ENCODE measurements around the gene C2orf69. TPM values are rescaled to one million over a fixed set of nuclear protein-coding genes. Genes with fewer than 3 reads are reported as not detected.

Gene C2orf69
- total and polyA plus RNA-seq, 8 donors, result 9.6 to 13.1 (median 10.4) TPM

GRCh38 chr2:199869227-199869541 lies 41.9 kb upstream of the C2orf69 start:
- H3K9me3 ChIP-seq, result peaks cover 0 to 4% of the 10 kb centered on the region in 2 donors
- H3K27me3 ChIP-seq, result peaks cover 0 to 8% of the 10 kb centered on the region in 2 donors
- TF ChIP-seq, protein P1, sequence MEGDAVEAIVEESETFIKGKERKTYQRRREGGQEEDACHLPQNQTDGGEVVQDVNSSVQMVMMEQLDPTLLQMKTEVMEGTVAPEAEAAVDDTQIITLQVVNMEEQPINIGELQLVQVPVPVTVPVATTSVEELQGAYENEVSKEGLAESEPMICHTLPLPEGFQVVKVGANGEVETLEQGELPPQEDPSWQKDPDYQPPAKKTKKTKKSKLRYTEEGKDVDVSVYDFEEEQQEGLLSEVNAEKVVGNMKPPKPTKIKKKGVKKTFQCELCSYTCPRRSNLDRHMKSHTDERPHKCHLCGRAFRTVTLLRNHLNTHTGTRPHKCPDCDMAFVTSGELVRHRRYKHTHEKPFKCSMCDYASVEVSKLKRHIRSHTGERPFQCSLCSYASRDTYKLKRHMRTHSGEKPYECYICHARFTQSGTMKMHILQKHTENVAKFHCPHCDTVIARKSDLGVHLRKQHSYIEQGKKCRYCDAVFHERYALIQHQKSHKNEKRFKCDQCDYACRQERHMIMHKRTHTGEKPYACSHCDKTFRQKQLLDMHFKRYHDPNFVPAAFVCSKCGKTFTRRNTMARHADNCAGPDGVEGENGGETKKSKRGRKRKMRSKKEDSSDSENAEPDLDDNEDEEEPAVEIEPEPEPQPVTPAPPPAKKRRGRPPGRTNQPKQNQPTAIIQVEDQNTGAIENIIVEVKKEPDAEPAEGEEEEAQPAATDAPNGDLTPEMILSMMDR (IDR thresholded peaks at IDR 0.05), result no peak
- no peak overlapping the region for H3K4me3 ChIP-seq
- intact Hi-C loops (cut with DNase I), result no loop called here
- DNase-seq (no peak), ATAC-seq (no peak)
- H3K36me3 ChIP-seq, result no peaks in the 10 kb centered on the region
- H3K27ac ChIP-seq, result no peak overlapping the region
- no peaks in the 10 kb centered on the region for H3K4me1 ChIP-seq

GRCh38 chr2:199869653-199870052 lies 41.4 kb upstream of the C2orf69 start:
- intact Hi-C loops (cut with DNase I), result no loop called here
- TF ChIP-seq, protein P1 (IDR thresholded peaks at IDR 0.05), result no peak

GRCh38 chr2:199870581-199870980 lies 40.5 kb upstream of the C2orf69 start:
- Histone ChIP-seq H3K4me1 (no peaks in the 10 kb centered on the region), H3K9me3 (peaks cover 0 to 17% of the 10 kb centered on the region in 2 donors), H3K4me3 (no peak overlapping the region), H3K27me3 (peaks cover 0 to 8% of the 10 kb centered on the region in 2 donors), H3K36me3 (no peaks in the 10 kb centered on the region), H3K27ac (no peak overlapping the region)
- TF ChIP-seq, protein P1 (IDR thresholded peaks at IDR 0.05), result no peak
- intact Hi-C loops (cut with DNase I), result no loop called here
- ATAC-seq, result no peak
- no peak for DNase-seq

More at GRCh38 chr2:199869653-199870052, 41.4 kb upstream of the C2orf69 start:
- DNase-seq (no peak), ATAC-seq (no peak)
- no peaks in the 10 kb centered on the region for H3K4me1 ChIP-seq
- no peak overlapping the region for H3K4me3 ChIP-seq
- H3K27me3 ChIP-seq, result peaks cover 0 to 8% of the 10 kb centered on the region in 2 donors
- H3K36me3 ChIP-seq, result no peaks in the 10 kb centered on the region
- no peak overlapping the region for H3K27ac ChIP-seq
- peaks cover 0 to 9% of the 10 kb centered on the region in 2 donors for H3K9me3 ChIP-seq

DNA sequence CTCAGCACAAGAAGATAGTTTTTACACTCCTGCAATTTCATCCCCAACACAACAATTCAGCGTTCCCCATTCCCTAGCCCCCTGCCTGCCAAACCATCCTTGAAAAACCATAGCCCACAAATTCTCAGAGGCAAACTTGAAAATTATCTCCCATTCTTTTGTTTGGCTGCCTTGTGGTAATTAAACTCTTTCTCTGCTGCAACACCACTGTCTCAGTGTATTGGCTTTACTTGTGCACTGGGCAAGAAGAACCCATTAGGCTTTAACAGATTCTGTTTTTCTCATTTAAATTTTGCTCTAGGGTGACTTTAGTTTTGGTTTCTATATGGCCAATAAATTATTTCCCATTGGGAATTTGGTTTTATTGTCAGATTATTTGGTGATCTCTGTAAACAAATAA lies 36.9 kb upstream of the C2orf69 start:
- Histone ChIP-seq H3K4me1 (no peaks in the 10 kb centered on the region), H3K9me3 (peaks cover 0 to 17% of the 10 kb centered on the region in 2 donors), H3K4me3 (no peak overlapping the region), H3K27ac (no peak overlapping the region), H3K27me3 (peaks cover 0 to 8% of the 10 kb centered on the region in 2 donors), H3K36me3 (no peaks in the 10 kb centered on the region)
- DNase-seq (no peak), ATAC-seq (no peak)
- TF ChIP-seq, protein P1 (IDR thresholded peaks at IDR 0.05), result no peak
- intact Hi-C loops (cut with DNase I), result no loop called here

DNA sequence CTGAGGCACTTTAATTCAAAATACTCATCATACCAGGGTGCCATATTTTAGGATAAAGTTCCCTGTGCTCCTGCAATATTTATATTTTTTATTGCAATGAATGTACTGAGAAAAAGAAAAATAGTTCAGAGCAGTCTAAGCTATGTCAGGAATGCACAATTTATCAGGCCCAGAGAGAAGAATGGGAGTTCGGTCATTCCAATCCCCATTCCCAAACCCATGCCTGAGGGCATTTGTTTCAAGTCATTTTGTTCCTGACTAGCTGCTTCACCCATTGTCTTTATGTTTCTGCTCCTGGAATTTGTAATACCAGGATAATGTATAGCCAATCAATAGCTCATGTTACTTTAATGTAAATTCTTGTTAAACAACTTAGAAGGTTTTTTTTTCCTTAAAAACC lies 35.7 kb upstream of the C2orf69 start:
- peaks cover 0 to 17% of the 10 kb centered on the region in 2 donors for H3K9me3 ChIP-seq
- intact Hi-C loops (cut with DNase I), result no loop called here
- no peak for ATAC-seq
- no peak overlapping the region for H3K27ac ChIP-seq
- peaks cover 0 to 8% of the 10 kb centered on the region in 2 donors for H3K27me3 ChIP-seq
- no peak for DNase-seq
- no peaks in the 10 kb centered on the region for H3K4me1 ChIP-seq
- no peak overlapping the region for H3K4me3 ChIP-seq
- no peaks in the 10 kb centered on the region for H3K36me3 ChIP-seq
- TF ChIP-seq, protein P1 (IDR thresholded peaks at IDR 0.05), result no peak

Data from left lung (tissue), 10 donors.